ENCODE data around the gene TMEM207.
"Not testable (repeated sequence)": the region's sequence is repeated elsewhere in the genome, so short reads cannot be mapped to it uniquely, and the experiment has no call there.

TMEM207 gene

DNA sequence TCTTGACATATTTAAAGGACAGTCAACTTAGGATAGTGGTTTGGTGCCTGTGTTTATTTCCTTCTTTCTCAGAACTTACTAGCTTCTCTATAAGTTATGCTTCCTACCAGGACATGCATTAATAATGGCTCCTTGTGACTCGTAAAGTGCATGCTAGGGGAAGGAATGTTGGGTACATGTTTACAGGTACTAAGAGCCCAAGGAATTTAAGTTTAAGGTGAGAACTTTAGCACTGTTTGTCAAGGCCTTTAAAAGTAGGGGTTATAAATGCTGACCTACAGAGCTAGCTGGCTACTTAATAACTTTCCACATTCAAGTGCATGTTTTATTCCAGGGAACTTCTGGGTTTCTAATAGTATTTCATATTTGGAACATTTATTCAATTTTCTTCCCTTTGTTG lies at the start of gene TMEM207:
TMEM207 (minus strand) TSS at position 101 of the 400 bp plus-strand sequence; CDS start at position 9, 92 bp downstream.
- DNase-seq: no peak

DNA sequence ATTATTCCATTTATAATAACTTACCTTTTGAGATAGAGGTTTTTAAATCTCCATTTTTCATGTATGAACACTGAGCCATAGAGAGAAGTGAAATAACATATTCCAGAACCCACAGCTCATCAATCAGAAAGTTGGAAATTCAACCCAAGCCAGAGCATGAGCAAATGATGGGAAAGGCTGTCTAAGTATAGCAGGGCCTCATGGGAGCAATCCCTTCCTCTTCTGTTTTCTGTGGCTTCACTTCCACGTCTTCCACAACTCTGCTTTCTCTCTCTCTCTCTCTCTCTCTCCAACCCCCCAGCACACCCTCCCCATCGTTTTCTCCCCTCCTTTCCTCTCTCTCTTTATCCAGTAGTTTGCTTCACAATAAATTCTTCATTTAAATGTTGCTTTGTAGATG lies 49.4 kb upstream of the TMEM207 start:
- DNase-seq: no peak

DNA sequence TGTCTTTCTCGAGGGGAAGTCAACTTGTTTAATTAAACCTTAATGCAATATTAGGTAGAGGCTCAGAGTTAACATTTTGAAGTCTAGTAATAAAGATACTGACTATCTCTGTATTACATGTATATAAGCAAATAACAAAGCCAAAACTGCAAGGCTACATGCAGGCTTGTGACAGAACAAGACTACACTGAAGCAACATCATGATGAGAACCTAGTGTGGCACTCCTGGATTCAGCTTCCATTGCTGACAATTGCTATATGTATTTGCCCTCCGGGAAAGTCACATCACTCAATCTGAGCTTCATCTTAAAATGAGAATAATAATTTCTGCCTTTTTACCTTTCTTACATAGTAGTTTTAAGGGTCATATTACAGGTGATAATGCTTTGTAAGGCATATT lies 48.6 kb upstream of the TMEM207 start:
- no peak for DNase-seq

DNA sequence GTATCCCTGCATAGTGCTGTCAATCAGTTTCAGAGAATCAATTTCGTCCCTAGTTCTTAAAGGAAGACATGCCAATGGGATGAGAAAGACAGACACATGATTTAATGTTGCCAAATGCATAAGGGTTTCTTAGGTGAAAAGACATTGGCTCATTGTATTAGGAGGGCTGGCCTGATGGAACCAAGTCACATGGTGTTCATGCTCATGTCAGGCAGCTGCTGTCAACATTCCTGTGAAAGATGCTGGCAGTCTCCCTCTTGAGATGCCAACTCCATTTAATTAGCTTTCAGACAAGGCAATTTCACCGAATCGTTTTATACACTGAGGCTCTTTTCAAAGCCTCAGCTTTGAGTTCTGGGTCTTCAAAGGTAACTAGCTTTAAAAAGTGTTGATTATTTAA lies 48.1 kb upstream of the TMEM207 start:
- peak; percentile 7 to 52 for DNase-seq

DNA sequence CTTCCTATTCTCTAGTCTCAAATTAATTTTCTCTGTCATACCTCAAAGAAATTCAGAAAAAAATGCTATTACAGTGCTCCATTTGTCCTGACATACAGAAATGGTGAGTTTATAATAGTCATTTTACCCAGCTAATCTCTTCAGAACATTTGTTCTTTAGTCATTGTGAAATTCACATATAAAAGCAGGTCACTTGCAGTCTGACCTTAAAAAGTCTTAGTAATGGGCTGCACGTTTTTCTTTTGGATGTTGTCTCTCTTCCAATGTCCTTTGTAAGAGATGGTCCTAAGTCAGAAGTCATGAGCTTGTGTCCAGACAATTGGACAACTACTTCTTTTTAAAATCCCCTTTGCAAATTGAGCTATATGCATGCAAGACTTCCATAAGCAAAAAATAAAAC lies 47.2 kb upstream of the TMEM207 start:
- DNase-seq: no peak

DNA sequence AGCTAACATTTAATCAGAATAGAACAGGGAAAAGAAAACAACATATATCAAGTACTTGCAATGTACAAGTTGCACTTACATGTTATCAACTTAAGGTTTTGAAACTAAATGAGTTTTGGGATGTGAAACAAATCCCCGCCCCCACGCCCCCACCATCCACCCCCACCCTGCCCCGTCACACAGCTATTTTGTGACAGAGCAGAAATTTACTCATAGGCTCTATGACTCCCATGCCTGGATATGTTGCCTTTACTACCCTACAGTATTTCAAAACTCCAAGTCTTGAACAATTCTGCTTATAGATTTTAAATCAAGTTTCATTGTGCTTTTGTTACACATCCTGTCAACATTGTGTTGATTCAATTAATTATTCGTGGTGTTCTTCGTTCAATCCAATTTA lies 46.1 kb upstream of the TMEM207 start:
- DNase-seq: no peak

DNA sequence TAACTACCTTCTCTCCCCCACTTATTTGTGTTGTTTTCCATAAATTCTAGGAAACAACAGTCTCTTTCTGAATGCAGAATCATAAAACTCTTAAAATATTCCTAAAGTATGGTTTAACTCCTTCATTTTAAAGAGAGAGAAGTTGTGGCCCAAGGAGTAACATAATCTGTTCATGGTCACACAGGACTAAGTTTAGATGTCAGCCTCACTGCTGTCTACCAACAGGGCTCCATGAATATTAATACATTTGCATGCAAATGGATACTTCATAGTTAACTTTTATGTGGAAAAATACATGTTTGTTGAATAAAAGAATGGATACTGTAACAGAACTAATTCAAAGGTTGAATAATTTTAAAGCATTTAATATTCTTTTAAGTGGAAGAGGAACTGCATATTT lies 45.7 kb upstream of the TMEM207 start:
- DNase-seq: no peak

DNA sequence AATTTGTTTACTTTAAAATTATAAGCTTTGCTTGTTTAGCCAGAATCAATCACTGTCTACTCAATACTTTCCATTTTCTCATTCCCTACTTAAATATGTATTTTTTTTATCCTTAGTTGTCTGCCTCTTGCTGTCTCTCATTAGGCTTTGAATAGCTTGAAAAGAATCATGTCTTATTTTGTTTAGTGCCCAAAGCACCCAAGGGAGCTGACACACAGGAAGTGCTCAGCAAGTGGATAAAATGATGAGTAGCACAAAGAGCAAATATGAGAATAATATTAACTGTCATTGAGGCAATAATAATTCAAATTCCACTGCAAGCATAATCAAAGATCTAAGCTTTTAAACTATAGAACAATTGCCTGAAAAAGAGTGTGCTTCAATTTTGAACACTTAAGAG lies 45.2 kb upstream of the TMEM207 start:
- no peak for DNase-seq

DNA sequence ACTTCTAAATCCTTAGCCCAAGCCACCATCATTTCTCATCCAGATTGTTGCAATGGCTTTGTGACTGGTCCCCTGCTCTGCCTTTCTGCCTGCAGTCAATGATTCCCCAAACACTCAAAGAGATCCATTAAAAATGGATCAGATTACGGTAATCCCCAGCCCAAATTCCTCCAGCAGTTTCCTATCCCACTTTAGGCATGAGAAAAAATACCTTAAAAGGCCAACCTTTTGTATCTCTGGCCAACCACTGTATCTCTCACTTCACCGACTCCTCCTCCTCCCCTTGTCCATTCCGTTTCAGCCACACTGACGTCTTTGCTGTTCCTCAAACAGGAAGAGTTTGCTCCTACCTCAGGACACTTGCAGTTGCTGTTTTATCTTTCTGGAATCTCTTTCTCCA lies 43.3 kb upstream of the TMEM207 start:
- peak in 1 of 2 experiments; percentile 33 for DNase-seq

DNA sequence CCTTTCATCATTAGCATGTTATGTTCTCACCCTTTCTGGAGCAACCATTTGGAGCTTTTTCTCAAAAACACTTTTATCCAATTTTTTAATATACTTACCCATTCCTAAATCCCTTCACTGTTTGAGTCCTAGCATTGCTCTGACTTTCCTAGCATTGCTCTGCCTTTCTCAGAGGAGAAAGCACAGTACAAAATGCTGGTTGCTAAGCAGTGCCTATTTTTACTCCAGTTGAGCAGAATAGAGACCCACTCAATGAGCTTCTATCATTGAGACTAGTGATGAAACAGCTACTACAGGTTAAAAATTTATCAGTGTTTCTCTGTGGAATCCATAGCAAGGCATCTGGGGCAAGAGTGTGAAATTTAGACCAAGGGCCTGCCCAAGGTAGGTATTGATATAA lies 42.4 kb upstream of the TMEM207 start:
- no peak for DNase-seq

DNA sequence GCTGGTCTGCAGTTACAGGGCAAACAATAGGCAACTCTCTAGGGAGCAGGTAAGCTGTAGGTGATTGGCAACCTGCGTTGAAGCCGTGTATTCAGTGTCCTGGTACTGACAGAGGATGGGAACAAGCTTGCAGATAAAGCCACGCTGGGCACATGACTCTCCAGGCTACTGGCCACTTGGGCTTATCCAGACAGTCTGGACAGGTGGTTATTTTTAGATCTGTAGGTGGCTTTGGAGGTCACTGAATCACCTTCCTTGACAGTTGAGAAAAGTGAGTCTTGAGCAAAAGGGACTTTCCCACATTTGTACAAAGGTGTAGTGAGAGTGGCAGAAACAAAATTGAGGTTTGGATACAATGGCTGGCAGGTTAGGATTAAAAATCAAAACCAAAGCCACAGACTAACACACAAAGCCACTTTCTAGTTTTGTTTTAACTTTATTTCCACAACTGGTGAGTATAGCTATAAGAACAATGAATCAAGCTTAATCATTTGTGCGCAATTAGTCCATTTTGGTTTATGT lies 41.9 kb upstream of the TMEM207 start:
- DNase-seq: no peak

DNA sequence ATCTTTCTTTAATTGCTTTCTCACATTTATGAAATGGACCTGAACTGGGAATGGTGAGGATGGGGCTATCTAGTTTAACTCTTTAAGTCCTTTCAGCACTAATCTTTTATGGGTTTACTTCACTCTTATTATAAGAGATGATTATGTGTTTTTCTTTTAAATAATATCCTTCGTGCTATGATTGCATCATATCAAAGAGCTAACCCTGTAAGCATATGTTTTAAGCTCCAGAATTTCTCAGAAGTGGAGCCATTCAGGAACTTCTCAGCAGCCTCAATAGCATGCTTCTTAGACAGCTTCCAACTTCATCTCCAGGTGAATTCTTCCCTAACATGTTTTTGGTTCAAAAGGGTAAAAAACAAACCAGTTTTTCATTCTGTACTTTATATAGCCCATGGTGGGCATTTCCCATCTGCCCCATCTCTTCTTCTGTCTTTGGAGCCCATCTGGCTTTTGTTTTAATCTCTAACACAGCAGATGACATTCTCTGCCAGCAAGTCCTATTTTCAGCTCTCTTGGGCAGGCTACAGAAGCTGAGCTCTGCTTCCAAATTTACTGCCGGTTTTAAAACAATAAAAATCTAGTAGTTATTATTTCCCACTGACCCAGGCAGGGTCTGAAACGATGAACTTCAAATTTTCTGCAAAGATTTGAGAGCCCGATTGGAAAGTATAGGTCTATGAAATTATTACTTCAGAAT lies 37.4 kb upstream of the TMEM207 start:
- DNase-seq: peak; percentile 34 to 76

DNA sequence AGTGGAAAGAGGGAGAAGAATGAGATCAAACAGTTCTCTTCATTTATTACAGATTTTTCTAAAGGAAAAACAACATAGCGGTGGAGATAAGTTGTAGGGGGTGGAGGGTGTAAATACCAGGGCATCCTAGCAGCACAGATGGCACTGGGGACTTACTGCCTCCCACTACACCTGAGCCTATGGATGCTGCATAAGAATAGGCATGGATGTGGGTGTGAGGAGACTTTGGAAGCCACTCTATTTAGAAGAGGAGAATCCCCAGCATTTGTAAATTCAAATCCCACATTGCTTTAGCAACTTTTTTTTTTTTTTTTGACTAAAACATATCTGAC lies 36.8 kb upstream of the TMEM207 start:
- peak; percentile 68 to 83 for DNase-seq

DNA sequence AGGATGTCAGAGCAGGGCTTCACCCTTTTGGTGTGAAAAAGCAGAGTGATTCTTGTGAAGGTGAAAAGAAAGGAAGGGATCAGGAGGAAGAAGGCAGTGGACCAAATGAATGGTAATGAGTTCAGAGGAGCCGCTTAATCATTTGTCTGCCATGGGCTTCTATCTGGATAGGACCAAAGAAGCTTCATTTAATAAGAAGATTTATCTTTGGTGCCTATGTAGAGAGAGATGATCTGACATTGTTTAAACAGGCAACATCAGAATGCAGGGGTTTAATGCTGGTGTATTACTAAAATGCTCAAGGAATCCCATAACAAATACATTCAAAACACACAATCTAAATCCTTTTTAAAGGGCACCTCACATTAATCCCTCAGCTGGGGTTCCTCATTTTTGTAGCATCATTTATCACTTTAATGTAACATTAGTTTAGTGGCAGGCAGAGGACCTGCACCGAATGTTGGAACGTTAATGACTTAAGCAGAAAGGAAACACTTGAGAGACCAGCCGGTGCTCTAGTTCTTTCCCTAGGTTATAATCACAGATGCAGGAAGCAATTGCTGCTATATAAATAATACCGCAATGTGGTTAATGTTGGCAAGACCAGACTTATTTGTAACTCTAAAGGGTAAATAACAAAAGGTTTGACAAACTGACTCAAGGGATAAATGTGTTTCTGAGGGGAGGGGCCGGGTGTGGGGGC lies 36.3 kb upstream of the TMEM207 start:
- DNase-seq: peak; percentile 82 to 94

DNA sequence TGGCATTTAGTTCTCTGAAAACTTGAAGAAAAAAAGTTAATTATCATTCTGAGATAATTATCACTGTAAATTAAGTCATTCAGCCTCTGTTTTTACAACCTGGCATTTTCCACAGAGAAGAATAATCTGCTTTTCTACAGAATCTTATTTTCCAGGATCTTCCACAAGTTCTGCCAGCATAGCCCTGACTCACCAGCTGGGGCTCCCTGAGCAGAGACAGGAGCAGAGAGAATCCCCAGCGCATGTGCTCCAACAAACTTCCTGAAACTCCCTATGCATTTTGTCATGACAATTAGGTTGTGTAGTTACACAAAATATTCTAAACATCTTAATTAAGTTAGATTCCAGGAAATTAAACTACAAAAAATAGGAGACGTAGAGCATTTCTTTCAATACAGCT lies 32.1 kb upstream of the TMEM207 start:
- DNase-seq: no peak

DNA sequence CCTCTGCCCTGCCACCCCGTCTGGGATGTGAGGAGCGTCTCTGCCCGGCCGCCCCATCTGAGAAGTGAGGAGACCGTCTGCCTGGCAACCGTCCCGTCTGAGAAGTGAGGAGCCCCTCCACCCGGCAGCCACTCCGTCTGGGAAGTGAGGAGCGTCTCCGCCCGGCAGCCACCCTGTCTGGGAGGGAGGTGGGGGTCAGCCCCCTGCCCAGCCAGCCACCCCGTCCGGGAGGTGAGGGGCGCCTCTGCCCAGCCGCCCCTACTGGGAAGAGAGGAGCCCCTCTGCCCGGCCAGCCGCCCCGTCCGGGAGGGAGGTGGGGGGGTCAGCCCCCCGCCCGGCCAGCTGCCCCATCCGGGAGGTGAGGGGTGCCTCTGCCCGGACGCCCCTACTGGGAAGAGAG lies 23.6 kb upstream of the TMEM207 start:
- not testable (repeated sequence) for DNase-seq

DNA sequence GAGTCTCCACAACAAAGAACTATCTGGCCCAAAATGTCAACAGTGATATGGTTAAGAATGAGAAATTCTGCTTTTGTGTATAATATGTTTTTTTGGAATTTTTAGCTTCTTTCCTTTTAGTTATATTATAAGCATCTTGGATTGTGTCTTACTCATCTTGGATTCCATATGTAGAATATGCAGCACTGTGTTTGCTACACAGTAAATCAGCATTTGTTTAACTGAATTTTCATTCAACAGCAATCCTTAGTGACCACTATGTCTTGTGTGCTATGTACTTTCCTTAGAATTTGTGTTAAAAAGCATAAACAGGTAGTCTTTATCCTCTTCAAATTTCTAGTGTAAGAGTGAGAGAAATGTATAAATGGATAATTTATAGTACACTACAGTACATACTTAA lies 18.2 kb upstream of the TMEM207 start:
- DNase-seq: no peak

DNA sequence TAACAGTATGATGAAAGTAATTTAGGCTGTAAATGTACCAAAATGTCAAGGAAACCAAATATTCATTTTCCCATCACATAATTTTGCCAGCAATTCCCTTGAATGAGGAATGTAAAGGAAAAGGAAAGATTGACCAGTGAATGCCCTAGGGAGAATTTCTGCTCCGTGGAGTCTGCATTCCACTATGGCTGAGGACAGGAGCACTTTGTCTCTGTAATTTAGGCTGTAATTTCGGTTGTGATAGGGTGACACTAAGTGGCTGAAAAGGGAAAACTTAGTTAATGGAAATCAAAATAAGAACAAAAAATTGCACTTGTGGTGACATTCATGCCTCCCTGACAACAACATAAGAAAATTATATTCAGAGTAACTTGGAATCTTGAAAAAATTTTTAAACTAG lies 8.3 kb upstream of the TMEM207 start:
- DNase-seq: no peak

DNA sequence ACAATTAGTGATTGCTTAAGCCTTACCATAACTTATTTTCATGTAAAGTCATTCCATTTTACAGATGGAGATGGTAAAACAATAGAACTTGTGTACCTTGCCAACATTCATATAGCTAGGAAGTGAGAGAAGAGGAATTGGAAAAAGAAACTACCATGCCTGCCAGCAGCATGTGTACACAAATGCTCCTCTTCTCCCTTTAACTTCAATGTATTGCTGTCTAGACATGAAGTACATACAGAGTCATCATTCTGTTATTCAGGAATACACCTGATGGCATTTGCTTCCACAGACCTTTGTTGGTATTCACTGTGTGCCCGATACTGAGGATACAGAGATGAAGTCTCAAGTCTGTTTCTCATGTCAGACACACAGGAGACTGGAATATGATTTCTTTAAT lies 7.1 kb upstream of the TMEM207 start:
- DNase-seq: no peak

DNA sequence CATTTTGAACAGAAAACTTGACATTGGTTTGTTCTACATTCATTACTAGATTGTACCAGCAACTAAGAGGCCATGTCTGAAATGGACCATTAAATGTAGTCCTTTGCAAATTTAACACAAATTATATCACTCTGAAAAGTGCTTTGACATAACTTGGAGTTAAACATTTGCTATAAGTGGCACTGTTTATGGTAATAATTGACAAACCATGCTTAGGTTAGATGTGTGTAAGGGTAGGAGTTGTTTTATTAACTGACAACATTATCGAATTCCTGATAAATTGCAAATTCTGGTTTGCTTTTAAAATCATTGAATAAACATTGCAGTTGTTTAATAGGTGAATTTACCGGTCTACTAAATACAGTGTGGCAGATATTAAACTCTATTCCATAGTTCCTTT lies 6.1 kb upstream of the TMEM207 start:
- no peak for DNase-seq

DNA sequence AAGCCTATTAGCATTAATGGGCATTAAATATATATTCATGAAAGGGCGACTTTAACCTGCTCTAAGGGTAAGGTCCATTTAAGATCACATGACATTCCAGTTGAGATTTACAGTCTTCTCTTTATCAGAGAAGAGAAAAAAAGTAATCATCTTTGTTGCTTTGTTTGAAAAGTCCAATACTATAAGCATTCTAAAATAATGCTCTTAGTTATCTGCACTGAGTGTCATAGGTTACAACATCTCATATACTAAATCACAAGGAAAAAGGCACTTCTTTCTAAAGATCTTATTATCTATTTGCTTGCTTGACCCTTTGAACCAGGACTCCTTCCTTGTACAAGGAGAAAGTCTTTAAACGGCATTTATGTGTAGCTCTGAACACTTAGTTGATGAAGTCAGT lies 1.4 kb downstream of the TMEM207 start:
- no peak for DNase-seq

DNA sequence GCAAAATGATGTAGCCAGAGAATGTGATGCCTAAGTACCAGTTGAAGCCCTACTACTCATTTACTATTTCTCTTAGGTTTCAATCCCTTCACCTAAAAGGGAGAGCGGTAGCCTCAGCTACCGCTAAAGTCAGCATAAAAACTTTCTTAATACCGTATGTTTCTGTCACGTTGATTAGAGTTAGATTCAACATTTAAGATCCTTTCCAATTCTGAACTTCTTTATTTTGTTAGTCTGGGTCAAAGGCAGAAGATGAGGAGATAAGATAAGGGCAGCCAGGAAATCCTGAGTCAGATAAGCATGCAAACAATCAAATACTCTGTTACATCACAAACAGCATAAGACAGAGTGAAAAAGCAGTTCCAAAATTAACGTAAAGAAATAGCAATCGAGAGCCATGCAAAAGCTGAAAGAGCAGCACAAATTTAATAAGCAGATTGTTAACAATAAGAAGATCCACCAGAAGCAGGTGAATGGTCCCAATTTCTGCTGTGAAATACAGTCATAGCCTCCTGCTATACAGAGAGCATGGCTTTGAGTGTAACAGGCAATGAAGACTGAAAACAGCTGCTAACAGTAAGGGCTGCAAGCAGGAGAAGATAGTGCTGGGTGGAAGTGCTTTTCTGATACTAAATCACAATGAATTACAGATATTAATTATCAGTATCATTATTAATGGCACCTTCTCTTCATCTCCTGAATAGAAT lies 3.0 kb downstream of the TMEM207 start:
- DNase-seq: no peak

DNA sequence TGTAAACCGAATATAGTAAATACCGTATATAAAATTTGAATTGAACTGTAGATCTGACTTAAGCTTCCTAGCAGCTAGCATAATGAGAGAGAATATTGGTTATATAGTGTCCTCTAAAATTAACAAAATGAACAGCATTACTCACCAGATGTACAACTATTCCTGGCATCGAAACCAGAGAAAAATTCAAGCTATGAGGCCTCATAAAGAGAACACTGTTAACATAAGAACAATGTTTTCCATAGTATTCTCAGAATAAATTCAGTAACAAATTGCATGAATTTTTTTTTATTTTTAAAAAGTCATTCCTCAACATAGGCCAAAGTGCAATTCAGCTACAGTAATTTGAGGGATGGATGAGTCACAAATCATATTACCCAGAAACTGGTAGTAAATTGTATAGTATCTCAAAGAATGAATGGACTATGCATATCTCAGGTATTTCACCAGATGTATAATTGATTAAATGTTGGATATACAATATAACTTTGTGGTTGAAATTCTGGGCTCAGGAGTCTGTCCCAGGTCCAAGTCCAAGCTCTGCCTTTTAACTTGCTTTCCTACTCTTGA lies 5.0 kb downstream of the TMEM207 start:
- DNase-seq: no peak

DNA sequence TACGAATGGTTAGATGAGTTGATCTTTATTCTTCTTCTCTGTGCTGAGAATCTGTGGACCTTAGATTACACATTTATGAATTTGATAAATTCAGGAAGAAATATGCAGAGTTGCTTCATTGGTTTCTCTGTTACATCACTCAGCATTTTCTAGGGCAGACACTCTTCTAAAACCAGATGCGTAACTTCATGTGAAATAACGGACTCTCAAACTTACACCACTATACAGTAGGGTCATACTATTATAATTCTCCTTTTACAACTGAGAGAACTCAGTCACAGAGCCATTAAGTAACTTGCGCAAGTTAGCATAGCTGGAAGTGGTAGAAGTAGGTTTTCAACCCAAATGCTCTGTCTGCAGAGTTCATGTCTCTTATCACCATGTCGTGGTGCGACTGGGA lies 5.7 kb downstream of the TMEM207 start:
- DNase-seq: no peak

Measured in NCI-H524 (cell line).